Subcutaneous preadipocyte (primary cell): ENCODE data around the gene DNM3. TPM values are rescaled to one million over a fixed set of nuclear protein-coding genes. Genes with fewer than 3 reads are reported as not detected.

ENCODE experiments used
- small RNA-seq: library from RNA; depleted of rRNA; stranded (forward); fragments of <200 nt; gene quantifications from one replicate; pipeline ENCODE3, GENCODE V24; 2012
- total RNA-seq: library from RNA; depleted of rRNA; stranded (reverse); fragments of >200 nt; gene quantifications from 2 replicates; pipeline ENCODE4 v1.2.3, GENCODE V29; 2012

Gene DNM3
- 1.8 and 5.7 TPM in 2 replicates for total RNA-seq

GRCh38 chr1:171841050-171841910, at the start of gene DNM3:
DNM3 (plus strand) TSS chr1:171841498; CDS start chr1:171841657, 159 bp downstream.

GRCh38 chr1:172420385-172420784, 579.1 kb downstream of the DNM3 start, which contains the start of gene C1orf105:
C1orf105 (plus strand) TSS chr1:172420685; CDS start chr1:172420886, 201 bp downstream.

GRCh38 chr1:172443666-172444453, 602.6 kb downstream of the DNM3 start, which contains the start of gene PIGC:
PIGC (minus strand) TSS chr1:172444069; CDS start chr1:172442622, 1,447 bp downstream.

Small RNA genes lying within 50 kb of the gene (small RNA-seq; reads per million reads assigned to genes)
- 1.5 reads per million, percentile 73 among the genes with 10 or more reads in this experiment for gene MIR199A2
- not detected for gene RNU6-157P

Other genes starting within 250 kb of the DNM3 start
- not detected in 2 replicates for gene MYOCOS, start 219.3 kb upstream of the DNM3 start, total RNA-seq
- not detected in 2 replicates for gene MYOC, start 188.8 kb upstream of the DNM3 start, total RNA-seq
- gene VAMP4, start 99.4 kb upstream of the DNM3 start, total RNA-seq = 6.6 and 7.6 TPM in 2 replicates
- gene METTL13, start 59.8 kb upstream of the DNM3 start, total RNA-seq = 17.6 and 24.2 TPM in 2 replicates